Vagina (tissue), 2 donors: ENCODE data around the gene KANSL1L.
"Not testable (repeated sequence)": the region's sequence is repeated elsewhere in the genome, so short reads cannot be mapped to it uniquely, and the experiment has no call there.

Source experiments
- POLR2A ChIP-seq, 2 donors: fragments of 450-650 bp; IDR thresholded peaks; one replicate each; pipeline ENCODE4 v1.6.1; 2017; ENCODE audit warnings: antibody characterized with exemption in 2 of 2, mild to moderate bottlenecking in 2 of 2, moderate library complexity in 2 of 2
- POLR2AphosphoS5 ChIP-seq, 2 donors: sonication (generic); formaldehyde crosslinking; IDR thresholded peaks; one replicate each; pipeline ENCODE4 v1.9.0; 2017; ENCODE audit warnings: antibody characterized with exemption in 2 of 2, mild to moderate bottlenecking in 2 of 2, low read depth in 1 of 2; ENCODE audit not compliant: insufficient read depth in 1 of 2
- TF ChIP-seq, protein P1 (sequence below), 3 experiments: fragments of 450-650 bp in 2 of 3; fragments of 200-600 bp in 1 of 3; sonication (generic) in 1 of 3; IDR thresholded peaks; one replicate each; pipeline ENCODE4 v1.5.1; 2017 to 2019; ENCODE audit warnings: antibody characterized with exemption in 3 of 3, mild to moderate bottlenecking in 2 of 3, moderate library complexity in 2 of 3

DNA sequence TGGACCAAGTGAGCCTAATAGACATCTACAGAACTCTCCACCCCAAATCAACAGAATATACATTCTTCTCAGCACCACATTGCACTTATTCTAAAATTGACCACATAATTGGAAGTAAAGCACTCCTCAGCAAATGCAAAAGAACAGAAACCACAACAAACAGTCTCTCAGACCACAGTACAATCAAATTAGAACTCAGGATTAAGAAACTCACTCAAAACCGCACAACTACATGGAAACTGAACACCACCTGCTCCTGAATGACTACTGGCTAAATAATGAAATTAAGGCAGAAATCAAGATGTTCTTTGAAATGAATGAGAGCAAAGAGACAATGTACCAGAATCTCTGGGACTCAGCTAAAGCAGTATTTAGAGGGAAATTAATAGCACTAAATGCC lies 12.7 kb upstream of the KANSL1L start:
- not testable (repeated sequence) for TF ChIP-seq POLR2A (IDR thresholded peaks at IDR 0.05); POLR2AphosphoS5 (IDR thresholded peaks at IDR 0.05; ENCODE audit: insufficient read depth in 1 of 2, low read depth in 1 of 2)
- TF ChIP-seq, protein P1, sequence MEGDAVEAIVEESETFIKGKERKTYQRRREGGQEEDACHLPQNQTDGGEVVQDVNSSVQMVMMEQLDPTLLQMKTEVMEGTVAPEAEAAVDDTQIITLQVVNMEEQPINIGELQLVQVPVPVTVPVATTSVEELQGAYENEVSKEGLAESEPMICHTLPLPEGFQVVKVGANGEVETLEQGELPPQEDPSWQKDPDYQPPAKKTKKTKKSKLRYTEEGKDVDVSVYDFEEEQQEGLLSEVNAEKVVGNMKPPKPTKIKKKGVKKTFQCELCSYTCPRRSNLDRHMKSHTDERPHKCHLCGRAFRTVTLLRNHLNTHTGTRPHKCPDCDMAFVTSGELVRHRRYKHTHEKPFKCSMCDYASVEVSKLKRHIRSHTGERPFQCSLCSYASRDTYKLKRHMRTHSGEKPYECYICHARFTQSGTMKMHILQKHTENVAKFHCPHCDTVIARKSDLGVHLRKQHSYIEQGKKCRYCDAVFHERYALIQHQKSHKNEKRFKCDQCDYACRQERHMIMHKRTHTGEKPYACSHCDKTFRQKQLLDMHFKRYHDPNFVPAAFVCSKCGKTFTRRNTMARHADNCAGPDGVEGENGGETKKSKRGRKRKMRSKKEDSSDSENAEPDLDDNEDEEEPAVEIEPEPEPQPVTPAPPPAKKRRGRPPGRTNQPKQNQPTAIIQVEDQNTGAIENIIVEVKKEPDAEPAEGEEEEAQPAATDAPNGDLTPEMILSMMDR (IDR thresholded peaks at IDR 0.05) = not testable (repeated sequence)
